ENCODE data around the gene GSKIP.

DNA sequence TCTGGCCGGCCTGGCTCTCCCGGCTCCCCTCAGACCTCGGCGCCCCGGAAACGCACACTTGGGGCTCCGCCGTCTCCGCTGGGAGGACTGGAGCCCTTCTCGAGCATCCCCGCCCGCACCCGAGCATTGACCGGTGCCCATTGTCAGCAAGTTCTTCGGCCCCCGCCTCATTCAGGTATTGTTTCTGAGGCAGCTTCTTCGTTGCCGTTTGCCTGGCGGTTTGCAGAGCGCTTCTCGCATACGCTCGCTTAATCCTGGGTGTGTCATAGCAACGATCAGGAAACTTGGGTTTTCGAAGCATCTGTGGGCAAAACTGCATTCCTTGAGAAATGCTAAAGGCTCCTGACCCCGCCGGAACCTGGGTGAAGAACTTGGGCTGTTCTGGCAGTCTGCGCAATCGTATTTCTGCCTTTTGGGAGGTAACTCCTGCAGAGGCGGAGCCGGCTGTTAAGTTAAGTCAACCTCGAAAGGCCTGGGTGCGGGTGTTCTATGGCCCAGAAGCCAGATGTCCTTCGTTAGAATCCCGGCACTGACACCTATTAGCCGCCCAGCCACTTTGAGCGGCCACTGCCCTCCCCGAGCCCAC is 518 bp downstream of the GSKIP start:
- TF ChIP-seq, protein P1, sequence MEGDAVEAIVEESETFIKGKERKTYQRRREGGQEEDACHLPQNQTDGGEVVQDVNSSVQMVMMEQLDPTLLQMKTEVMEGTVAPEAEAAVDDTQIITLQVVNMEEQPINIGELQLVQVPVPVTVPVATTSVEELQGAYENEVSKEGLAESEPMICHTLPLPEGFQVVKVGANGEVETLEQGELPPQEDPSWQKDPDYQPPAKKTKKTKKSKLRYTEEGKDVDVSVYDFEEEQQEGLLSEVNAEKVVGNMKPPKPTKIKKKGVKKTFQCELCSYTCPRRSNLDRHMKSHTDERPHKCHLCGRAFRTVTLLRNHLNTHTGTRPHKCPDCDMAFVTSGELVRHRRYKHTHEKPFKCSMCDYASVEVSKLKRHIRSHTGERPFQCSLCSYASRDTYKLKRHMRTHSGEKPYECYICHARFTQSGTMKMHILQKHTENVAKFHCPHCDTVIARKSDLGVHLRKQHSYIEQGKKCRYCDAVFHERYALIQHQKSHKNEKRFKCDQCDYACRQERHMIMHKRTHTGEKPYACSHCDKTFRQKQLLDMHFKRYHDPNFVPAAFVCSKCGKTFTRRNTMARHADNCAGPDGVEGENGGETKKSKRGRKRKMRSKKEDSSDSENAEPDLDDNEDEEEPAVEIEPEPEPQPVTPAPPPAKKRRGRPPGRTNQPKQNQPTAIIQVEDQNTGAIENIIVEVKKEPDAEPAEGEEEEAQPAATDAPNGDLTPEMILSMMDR (tag by site-specific recombination; IDR thresholded peaks at IDR 0.05) = no peak
- no peak for TF ChIP-seq ZNF660 (tag by site-specific recombination; IDR thresholded peaks at IDR 0.05)
- no peak for TF ChIP-seq ZNF24 (tag by site-specific recombination; IDR thresholded peaks at IDR 0.05)
- TF ChIP-seq, protein P2, sequence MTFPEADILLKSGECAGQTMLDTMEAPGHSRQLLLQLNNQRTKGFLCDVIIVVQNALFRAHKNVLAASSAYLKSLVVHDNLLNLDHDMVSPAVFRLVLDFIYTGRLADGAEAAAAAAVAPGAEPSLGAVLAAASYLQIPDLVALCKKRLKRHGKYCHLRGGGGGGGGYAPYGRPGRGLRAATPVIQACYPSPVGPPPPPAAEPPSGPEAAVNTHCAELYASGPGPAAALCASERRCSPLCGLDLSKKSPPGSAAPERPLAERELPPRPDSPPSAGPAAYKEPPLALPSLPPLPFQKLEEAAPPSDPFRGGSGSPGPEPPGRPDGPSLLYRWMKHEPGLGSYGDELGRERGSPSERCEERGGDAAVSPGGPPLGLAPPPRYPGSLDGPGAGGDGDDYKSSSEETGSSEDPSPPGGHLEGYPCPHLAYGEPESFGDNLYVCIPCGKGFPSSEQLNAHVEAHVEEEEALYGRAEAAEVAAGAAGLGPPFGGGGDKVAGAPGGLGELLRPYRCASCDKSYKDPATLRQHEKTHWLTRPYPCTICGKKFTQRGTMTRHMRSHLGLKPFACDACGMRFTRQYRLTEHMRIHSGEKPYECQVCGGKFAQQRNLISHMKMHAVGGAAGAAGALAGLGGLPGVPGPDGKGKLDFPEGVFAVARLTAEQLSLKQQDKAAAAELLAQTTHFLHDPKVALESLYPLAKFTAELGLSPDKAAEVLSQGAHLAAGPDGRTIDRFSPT (tag by site-specific recombination; IDR thresholded peaks at IDR 0.05) = no peak
- no peak for TF ChIP-seq ZNF140 (tag by site-specific recombination; IDR thresholded peaks at IDR 0.05)
- TF ChIP-seq, protein P3, sequence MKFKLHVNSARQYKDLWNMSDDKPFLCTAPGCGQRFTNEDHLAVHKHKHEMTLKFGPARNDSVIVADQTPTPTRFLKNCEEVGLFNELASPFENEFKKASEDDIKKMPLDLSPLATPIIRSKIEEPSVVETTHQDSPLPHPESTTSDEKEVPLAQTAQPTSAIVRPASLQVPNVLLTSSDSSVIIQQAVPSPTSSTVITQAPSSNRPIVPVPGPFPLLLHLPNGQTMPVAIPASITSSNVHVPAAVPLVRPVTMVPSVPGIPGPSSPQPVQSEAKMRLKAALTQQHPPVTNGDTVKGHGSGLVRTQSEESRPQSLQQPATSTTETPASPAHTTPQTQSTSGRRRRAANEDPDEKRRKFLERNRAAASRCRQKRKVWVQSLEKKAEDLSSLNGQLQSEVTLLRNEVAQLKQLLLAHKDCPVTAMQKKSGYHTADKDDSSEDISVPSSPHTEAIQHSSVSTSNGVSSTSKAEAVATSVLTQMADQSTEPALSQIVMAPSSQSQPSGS (tag by site-specific recombination; IDR thresholded peaks at IDR 0.05; ENCODE audit: low read depth) = no peak
- TF ChIP-seq HOXD13 (CRISPR knock-in tag; IDR thresholded peaks at IDR 0.05; ENCODE audit: borderline replicate concordance) = no peak
- TF ChIP-seq ZNF324 (tag by site-specific recombination; IDR thresholded peaks at IDR 0.05) = no peak
- TF ChIP-seq, protein P4, sequence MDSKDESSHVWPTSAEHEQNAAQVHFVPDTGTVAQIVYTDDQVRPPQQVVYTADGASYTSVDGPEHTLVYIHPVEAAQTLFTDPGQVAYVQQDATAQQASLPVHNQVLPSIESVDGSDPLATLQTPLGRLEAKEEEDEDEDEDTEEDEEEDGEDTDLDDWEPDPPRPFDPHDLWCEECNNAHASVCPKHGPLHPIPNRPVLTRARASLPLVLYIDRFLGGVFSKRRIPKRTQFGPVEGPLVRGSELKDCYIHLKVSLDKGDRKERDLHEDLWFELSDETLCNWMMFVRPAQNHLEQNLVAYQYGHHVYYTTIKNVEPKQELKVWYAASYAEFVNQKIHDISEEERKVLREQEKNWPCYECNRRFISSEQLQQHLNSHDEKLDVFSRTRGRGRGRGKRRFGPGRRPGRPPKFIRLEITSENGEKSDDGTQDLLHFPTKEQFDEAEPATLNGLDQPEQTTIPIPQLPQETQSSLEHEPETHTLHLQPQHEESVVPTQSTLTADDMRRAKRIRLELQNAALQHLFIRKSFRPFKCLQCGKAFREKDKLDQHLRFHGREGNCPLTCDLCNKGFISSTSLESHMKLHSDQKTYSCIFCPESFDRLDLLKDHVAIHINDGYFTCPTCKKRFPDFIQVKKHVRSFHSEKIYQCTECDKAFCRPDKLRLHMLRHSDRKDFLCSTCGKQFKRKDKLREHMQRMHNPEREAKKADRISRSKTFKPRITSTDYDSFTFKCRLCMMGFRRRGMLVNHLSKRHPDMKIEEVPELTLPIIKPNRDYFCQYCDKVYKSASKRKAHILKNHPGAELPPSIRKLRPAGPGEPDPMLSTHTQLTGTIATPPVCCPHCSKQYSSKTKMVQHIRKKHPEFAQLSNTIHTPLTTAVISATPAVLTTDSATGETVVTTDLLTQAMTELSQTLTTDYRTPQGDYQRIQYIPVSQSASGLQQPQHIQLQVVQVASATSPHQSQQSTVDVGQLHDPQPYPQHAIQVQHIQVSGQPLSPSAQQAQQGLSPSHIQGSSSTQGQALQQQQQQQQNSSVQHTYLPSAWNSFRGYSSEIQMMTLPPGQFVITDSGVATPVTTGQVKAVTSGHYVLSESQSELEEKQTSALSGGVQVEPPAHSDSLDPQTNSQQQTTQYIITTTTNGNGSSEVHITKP (tag by site-specific recombination; IDR thresholded peaks at IDR 0.05) = peak; percentile 43; the same call in 1 of the 2 replicates
